Raji (cell line): ENCODE results near the gene KCND2.

Experiments used
- POLR2A ChIP-seq: IDR thresholded peaks from 2 replicates; pipeline ENCODE4 v1.6.1; 2011; ENCODE audit warnings: low read depth, low read length, control low read depth; ENCODE audit not compliant: insufficient read depth

KCND2 gene

GRCh38 chr7:120280743-120281142, 7.8 kb downstream of the KCND2 start:
- no peak for TF ChIP-seq POLR2A

- no peak for TF ChIP-seq POLR2A
These were observed 20.1 kb downstream of the KCND2 start for GRCh38 chr7:120293027-120293426.

GRCh38 chr7:120302190-120302589, 29.2 kb downstream of the KCND2 start:
- TF ChIP-seq POLR2A, result no peak

- TF ChIP-seq POLR2A, result no peak
These were observed 30.1 kb downstream of the KCND2 start for GRCh38 chr7:120303105-120303504.

- TF ChIP-seq POLR2A, result no peak
These were observed 31.7 kb downstream of the KCND2 start for GRCh38 chr7:120304674-120305073.

GRCh38 chr7:120307991-120308545, 35.1 kb downstream of the KCND2 start:
- TF ChIP-seq POLR2A, result no peak

- TF ChIP-seq POLR2A, result no peak
These were observed 38.2 kb downstream of the KCND2 start for GRCh38 chr7:120311028-120311788.

GRCh38 chr7:120320218-120320961, 47.4 kb downstream of the KCND2 start:
- no peak for TF ChIP-seq POLR2A

GRCh38 chr7:120327054-120327453, 54.1 kb downstream of the KCND2 start:
- TF ChIP-seq POLR2A, result no peak

- no peak for TF ChIP-seq POLR2A
These were observed 59.5 kb downstream of the KCND2 start for GRCh38 chr7:120332433-120332832.

GRCh38 chr7:120334475-120334874, 61.5 kb downstream of the KCND2 start:
- TF ChIP-seq POLR2A, result no peak

GRCh38 chr7:120337308-120337907, 64.4 kb downstream of the KCND2 start:
- TF ChIP-seq POLR2A, result no peak

- no peak for TF ChIP-seq POLR2A
These were observed 71.3 kb downstream of the KCND2 start for GRCh38 chr7:120344276-120344675.

- no peak for TF ChIP-seq POLR2A
These were observed 80.2 kb downstream of the KCND2 start for GRCh38 chr7:120353171-120353570.

GRCh38 chr7:120360918-120361317, 87.9 kb downstream of the KCND2 start:
- TF ChIP-seq POLR2A, result no peak

- no peak for TF ChIP-seq POLR2A
These were observed 90.4 kb downstream of the KCND2 start for GRCh38 chr7:120363414-120363813.

GRCh38 chr7:120370954-120371353, 98.0 kb downstream of the KCND2 start:
- no peak for TF ChIP-seq POLR2A
